PC-3 (cell line): ENCODE results near the gene CAPN5. TPM values are rescaled to one million over a fixed set of nuclear protein-coding genes. Genes with fewer than 3 reads are reported as not detected.

Source experiments
- ATAC-seq: fragments of 200-7000 bp; cut with Tn5 transposase; 2 replicates; pipeline ENCODE4 v1.9.1; 2020; ENCODE audit warnings: mild to moderate bottlenecking, moderate library complexity
- BruUV-seq: library from RNA; stranded (reverse); fragments of 400-500 nt; replicated peaks from 2 replicates; lab custom pipeline; 2021; lab: Mats Ljungman, UMichigan
- CTCF ChIA-PET: fragments of 300-600 bp; sonication (Branson Sonifier 250); formaldehyde crosslinking; loops from one replicate; lab custom pipeline; 2022; ENCODE audit warnings: antibody characterized with exemption; lab: Charles Lee
- POLR2A ChIA-PET: fragments of 300-600 bp; sonication (Branson Sonifier 250); formaldehyde crosslinking; loops from one replicate; lab custom pipeline; 2022; ENCODE audit warnings: antibody characterized with exemption; ENCODE audit not compliant: unreplicated experiment; lab: Charles Lee
- DNase-seq: peaks from one replicate; pipeline ENCODE4 v3.0.0-alpha.2; 2015
- H2AFZ ChIP-seq: fragments of 300-600 bp; sonication (generic); 2 replicates; pipeline ENCODE4 v1.6.0; 2016; ENCODE audit warnings: antibody characterized with exemption, low read length
- H3F3A ChIP-seq: fragments of 300-600 bp; sonication (generic); one replicate; pipeline ENCODE4 v1.6.0; 2017; ENCODE audit warnings: antibody characterized with exemption, low read length, control low read depth, mild to moderate bottlenecking; ENCODE audit not compliant: unreplicated experiment
- H3K27ac ChIP-seq: fragments of 300-600 bp; sonication (generic); 2 replicates; pipeline ENCODE4 v1.5.1; 2016; ENCODE audit warnings: mild to moderate bottlenecking, low read length
- H3K27me3 ChIP-seq: fragments of 300-600 bp; sonication (generic); 2 replicates; pipeline ENCODE4 v1.6.1; 2016; ENCODE audit warnings: low read length, mixed read lengths
- H3K36me3 ChIP-seq: fragments of 300-600 bp; sonication (generic); 2 replicates; pipeline ENCODE4 v1.6.1; 2016; ENCODE audit warnings: low read depth, mixed run types, low read length, mixed read lengths
- H3K4me1 ChIP-seq: fragments of 300-600 bp; sonication (generic); 2 replicates; pipeline ENCODE4 v1.5.1; 2016; ENCODE audit warnings: low read length; ENCODE audit not compliant: insufficient read depth
- H3K4me2 ChIP-seq: fragments of 300-600 bp; sonication (generic); 2 replicates; pipeline ENCODE4 v1.6.0; 2016; ENCODE audit warnings: low read length
- H3K4me3 ChIP-seq: fragments of 300-600 bp; sonication (generic); 2 replicates; pipeline ENCODE4 v1.5.1; 2016; ENCODE audit warnings: mild to moderate bottlenecking, low read length, mixed read lengths
- H3K79me2 ChIP-seq: fragments of 300-600 bp; sonication (generic); 2 replicates; pipeline ENCODE4 v1.6.1; 2017; ENCODE audit warnings: low read length, mixed read lengths
- H3K9ac ChIP-seq: fragments of 300-600 bp; sonication (generic); 2 replicates; pipeline ENCODE4 v1.6.0; 2016; ENCODE audit warnings: mild to moderate bottlenecking, low read length
- H3K9me2 ChIP-seq: fragments of 300-600 bp; sonication (generic); replicated peaks from 2 replicates; pipeline ENCODE4 v1.6.1; 2016; ENCODE audit warnings: mixed run types, low read length, mixed read lengths
- H3K9me3 ChIP-seq: fragments of 300-600 bp; sonication (generic); 2 replicates; pipeline ENCODE4 v1.6.1; 2016; ENCODE audit warnings: low read length, mixed read lengths
- H4K20me1 ChIP-seq: fragments of 300-600 bp; sonication (generic); 2 replicates; pipeline ENCODE4 v1.6.1; 2016; ENCODE audit warnings: low read length, mixed read lengths
- EZH2 ChIP-seq: fragments of 300-600 bp; sonication (generic); IDR thresholded peaks from one replicate; pipeline ENCODE4 v1.6.1; 2017; ENCODE audit warnings: antibody characterized with exemption, mild to moderate bottlenecking, low read length; ENCODE audit not compliant: unreplicated experiment
- EZH2phosphoT487 ChIP-seq: fragments of 300-600 bp; sonication (generic); IDR thresholded peaks from 2 replicates; pipeline ENCODE4 v1.6.1; 2018; ENCODE audit warnings: mild to moderate bottlenecking, antibody characterized with exemption, low read length, borderline replicate concordance
- intact Hi-C: fragments of 100-400 bp; cut with micrococcal nuclease; formaldehyde crosslinking; loops from 2 replicates; pipeline ENCODE4 v1.9.0; 2023
- total RNA-seq: library from RNA; depleted of rRNA; stranded (reverse); fragments of >200 nt; gene quantifications from 2 replicates; pipeline ENCODE4 v1.2.3, GENCODE V29; 2014
- TF ChIP-seq, protein P1 (sequence below): fragments of 300-600 bp; sonication (generic); conservative IDR thresholded peaks from 2 replicates; pipeline ENCODE4 v1.5.1; 2017; ENCODE audit warnings: antibody characterized with exemption, low read depth, mild to moderate bottlenecking, low read length

Gene CAPN5
- total RNA-seq, 1 experiment from 2014 or later = 6.3 TPM

DNA sequence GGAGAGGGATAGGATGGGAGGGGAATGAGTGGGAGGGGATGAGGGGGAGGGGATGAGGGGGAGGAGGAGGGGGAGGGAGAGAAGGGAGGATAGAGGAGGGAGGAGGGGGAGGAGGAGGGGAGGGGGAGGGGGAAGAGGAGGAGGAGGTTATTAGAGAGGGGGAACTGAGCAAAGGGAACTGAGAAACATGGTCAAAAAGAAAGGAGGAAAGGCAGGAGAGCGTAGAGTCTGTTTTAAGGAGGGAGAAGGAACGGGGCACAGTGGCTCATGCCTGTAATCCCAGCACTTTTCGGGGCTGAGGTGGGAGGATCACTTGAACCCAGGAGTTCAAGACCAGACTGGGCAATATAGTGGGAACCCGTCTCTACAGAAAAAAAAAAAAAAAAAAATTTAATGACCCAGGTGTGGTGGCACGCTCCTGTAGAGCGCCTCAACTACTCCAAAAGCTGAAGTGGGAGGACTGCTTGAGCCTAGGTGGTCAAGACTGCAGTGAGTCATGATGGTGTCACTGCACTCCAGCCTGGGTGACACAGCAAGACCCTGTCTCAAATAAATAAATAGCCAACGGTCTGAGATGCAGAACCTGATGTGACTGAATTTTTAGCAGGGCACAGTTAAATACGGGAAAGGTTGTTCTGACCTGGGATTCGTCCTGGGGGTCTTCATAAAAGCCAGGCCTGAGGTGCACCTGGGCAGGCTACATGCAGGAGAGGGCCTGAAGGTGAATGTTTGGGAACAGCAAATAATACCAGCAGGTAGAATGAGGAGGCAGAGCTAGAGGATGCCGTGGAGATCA, 28.5 kb upstream of the CAPN5 start:
- H4K20me1 ChIP-seq = no peaks in the 10 kb centered on the region
- BruUV-seq = no TSS peak
- H3K9me2 ChIP-seq = no peaks in the 10 kb centered on the region
- TF ChIP-seq, protein P1, sequence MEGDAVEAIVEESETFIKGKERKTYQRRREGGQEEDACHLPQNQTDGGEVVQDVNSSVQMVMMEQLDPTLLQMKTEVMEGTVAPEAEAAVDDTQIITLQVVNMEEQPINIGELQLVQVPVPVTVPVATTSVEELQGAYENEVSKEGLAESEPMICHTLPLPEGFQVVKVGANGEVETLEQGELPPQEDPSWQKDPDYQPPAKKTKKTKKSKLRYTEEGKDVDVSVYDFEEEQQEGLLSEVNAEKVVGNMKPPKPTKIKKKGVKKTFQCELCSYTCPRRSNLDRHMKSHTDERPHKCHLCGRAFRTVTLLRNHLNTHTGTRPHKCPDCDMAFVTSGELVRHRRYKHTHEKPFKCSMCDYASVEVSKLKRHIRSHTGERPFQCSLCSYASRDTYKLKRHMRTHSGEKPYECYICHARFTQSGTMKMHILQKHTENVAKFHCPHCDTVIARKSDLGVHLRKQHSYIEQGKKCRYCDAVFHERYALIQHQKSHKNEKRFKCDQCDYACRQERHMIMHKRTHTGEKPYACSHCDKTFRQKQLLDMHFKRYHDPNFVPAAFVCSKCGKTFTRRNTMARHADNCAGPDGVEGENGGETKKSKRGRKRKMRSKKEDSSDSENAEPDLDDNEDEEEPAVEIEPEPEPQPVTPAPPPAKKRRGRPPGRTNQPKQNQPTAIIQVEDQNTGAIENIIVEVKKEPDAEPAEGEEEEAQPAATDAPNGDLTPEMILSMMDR = no peak
- TF ChIP-seq EZH2phosphoT487 (no peak), EZH2 (no peak)
- no peaks in the 10 kb centered on the region for H3K79me2 ChIP-seq
- CTCF ChIA-PET = interaction anchor here (0.6 kb wide), 1 partner anchor 119 kb away, joined by 6 read pairs; no protein-coding TSS in a partner anchor
- no peaks in the 10 kb centered on the region for H3F3A ChIP-seq
- no peaks in the 10 kb centered on the region for H3K27me3 ChIP-seq
- POLR2A ChIA-PET = no interaction called here
- no peak overlapping the region; the same call in 1 of the 2 replicates for H3K27ac ChIP-seq
- no peak overlapping the region for H3K9ac ChIP-seq
- 0 out of 2 replicates have a peak overlapping the region, but pooled peaks have one; percentile 16 for H2AFZ ChIP-seq
- H3K4me3 ChIP-seq = no peak overlapping the region
- intact Hi-C loops = loop anchor here (2.0 to 5.0 kb wide), 2 partner anchors 101 to 117 kb away; no protein-coding TSS in a partner anchor
- ATAC-seq (peak; percentile 47), DNase-seq (peak; percentile 75)
- H3K9me3 ChIP-seq = no peaks in the 10 kb centered on the region
- H3K4me1 ChIP-seq = peaks cover 31% of the 10 kb centered on the region
- H3K4me2 ChIP-seq = peak overlapping the region; percentile 50
- H3K36me3 ChIP-seq = no peaks in the 10 kb centered on the region

DNA sequence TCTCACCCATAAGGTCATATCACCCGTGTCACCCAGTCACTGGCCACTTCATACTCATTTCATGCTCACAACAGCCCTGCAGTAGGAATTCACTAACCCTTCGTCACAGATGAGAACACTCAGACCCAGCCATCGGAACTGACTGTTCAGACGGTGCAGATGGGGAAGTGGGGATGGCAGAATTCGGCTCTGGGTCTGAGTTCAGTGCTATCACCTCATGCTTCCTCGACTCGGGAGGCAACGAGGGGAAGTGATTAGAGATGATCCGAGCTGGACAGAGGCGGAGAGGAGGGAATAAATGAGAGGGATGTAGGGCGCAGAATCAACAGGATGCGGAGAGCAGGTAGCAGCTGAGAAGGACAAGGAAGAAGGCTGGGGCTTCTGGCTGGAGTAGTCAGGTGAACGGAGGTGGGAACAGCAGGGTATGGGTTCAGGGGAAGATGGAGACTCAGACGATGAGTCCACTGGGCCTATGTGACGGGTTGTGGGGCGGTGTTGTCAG, 27.9 kb upstream of the CAPN5 start:
- Histone ChIP-seq H3K4me2 (peak overlapping the region; percentile 50), H4K20me1 (no peaks in the 10 kb centered on the region), H3K9me2 (no peaks in the 10 kb centered on the region), H3K4me1 (peaks cover 31% of the 10 kb centered on the region), H3K9ac (no peak overlapping the region), H3F3A (no peaks in the 10 kb centered on the region), H2AFZ (0 out of 2 replicates have a peak overlapping the region, but pooled peaks have one; percentile 16), H3K79me2 (no peaks in the 10 kb centered on the region), H3K4me3 (no peak overlapping the region), H3K36me3 (no peaks in the 10 kb centered on the region), H3K9me3 (no peaks in the 10 kb centered on the region), H3K27ac (no peak overlapping the region; the same call in 1 of the 2 replicates), H3K27me3 (no peaks in the 10 kb centered on the region)
- peak; percentile 35 for DNase-seq
- ATAC-seq = peak; percentile 32
- ChIA-PET POLR2A (no interaction called here), CTCF (interaction anchor here (0.6 kb wide), 1 partner anchor 120 kb away, joined by 6 read pairs; no protein-coding TSS in a partner anchor)
- TF ChIP-seq EZH2phosphoT487 = no peak
- TF ChIP-seq EZH2 = no peak
- TF ChIP-seq, protein P1 = no peak
- intact Hi-C loops = loop anchor here (2.0 to 5.0 kb wide), 2 partner anchors 102 to 118 kb away; no protein-coding TSS in a partner anchor
- no TSS peak for BruUV-seq
